Stimulated activated CD4-positive, alpha-beta T cell treated with anti-CD3 and anti-CD28 coated beads, Interleukin-15, amount 100 ng/mL, for 1 hour (primary cell): ENCODE results near the gene HES3.
"Not testable (repeated sequence)": the region's sequence is repeated elsewhere in the genome, so short reads cannot be mapped to it uniquely, and the experiment has no call there.

Experiments used
- DNase-seq, 2 donors: peaks; one replicate each; pipeline ENCODE4 v3.0.0-alpha.2; 2020; ENCODE audit warnings: low read depth in 1 of 2, low spot score in 1 of 2

Gene HES3

DNA sequence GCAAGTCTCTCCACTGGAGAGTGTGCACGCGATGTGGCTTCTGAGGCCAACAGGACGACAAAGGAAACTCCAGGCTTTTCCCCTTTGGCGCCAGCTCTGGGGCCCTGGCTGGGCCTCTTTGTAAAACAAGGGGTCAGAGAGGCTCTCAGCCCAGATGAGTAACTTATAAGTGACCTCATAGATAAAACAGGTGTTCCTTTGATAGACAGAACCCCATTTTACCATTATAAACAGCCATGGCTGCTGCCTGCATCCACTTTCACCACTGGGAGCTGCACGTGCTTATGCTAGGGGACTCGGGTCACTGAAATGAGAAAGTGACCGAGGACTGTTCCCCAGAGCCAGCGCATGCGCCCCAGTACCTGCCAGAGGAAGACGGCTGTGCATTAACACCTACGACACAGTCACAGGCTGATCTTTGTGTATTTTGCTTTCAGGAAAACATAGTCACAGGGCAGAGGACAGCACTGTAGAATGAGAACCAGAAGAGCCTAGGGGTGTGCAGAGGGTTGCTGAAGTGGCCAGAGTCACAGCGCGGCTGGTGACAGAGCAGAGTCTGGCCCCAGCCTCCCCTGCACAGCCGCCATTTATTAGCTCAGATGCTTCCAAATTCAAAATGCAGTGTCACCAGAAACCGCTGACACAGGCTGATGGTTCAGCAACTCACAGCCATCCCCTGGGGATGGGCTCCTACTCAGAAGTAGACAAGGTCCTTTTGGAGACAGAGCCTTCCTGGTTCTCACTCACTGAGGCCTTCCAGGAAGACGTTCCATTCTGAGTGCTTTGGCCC lies 25.4 kb upstream of the HES3 start:
- no peak for DNase-seq

DNA sequence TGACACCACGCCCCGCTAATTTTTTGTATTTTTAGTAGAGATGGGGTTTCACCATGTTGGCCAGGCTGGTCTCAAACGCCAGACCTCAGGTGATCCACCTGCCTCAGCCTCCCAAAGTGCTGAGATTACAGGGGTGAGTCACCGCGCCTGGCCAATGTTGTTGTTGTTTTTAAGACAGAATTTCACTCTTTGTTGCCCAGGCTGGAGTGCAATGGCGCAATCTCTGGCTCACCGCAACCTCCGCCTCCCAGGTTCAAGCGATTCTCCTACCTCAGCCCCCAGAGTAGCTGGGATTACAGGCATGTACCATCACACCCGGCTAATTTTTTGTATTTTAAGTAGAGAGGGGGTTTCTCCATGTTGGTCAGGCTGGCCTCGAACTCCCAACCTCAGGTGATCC lies 24.3 kb upstream of the HES3 start:
- DNase-seq = not testable (repeated sequence)

DNA sequence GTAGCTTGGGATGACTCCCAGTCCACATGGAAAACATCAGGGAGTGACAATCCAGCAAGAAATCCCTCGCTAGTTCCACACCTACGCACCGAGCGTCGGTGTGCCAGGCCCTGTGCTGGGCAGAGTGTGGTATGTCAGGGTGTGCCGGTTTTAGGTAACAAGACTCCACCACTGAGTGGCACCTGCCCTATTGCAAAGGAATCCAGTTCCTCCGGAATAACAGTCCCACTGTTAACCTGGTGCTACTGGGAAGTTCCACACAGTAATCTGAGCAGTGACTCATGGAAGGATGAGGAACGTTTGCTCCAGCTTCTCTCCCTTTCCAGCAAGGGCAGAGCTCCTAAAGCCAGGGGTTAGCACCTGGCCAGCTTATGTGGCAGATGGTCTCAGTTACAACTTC lies 23.7 kb upstream of the HES3 start:
- no peak for DNase-seq

DNA sequence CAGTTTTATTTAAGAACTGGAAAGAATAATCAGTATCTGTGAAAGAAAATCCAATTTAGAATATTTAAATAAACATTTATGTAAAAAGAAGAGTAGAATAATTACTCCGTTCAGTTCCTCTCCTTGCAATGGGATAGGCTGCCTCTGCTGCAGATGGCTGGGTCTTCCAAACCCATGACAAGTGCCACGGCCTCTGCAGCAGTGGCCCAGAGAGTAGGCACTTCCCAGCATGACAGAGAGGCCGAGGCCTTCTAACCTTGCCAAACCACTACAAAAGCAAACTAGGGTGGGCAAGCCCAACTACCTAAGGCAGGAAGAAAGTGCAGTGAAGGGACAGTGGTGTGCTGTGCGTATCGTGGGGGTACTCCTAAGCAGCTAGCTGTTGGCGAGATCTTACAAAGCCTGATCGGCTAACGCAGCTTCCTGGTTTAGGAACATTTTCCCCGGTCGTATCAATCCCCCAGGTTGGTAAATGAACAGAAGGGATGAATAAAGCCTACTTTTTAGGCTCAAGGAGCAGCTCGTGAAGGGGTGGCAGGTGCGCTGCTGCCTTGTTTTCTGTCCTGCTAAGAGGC lies 22.7 kb upstream of the HES3 start:
- no peak for DNase-seq

DNA sequence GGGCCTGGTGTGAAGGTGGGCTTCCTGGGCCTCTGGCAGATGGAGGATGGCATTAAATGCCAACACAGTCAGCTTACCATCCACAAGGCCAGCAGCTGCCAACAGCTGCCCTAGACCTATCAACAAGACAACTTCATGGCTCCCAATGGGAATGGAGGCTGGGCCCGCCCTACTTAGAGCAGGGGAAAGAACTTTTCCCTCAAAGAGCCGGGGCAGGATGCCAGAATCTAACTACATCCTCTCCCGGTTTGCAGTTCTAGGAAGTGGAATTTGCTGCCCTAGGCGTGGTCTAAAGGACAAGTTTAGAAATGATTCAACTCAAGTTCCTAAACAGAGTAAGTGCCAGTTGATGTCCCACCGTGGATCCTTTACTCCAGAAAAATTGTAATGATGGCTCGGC lies 21.3 kb upstream of the HES3 start:
- DNase-seq = no peak

DNA sequence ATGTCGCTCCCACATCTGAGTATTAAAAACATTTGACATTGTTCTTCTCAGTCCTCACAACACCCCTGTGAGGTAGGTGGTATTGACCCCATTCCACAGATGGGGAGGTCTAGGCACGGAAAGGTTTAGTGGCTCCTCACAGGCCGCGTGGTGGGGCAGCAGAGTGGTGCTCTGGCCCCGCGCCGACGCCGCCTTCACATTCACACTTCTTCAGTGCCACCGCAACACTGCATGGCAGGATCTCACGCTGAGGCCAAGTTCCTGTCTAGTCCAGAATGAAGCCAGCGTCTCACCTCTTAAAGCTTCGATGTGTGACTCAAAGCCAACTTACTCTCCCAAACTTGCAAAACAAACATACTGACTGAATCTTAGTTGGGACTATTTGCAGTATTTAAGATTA lies 20.4 kb upstream of the HES3 start:
- no peak for DNase-seq

DNA sequence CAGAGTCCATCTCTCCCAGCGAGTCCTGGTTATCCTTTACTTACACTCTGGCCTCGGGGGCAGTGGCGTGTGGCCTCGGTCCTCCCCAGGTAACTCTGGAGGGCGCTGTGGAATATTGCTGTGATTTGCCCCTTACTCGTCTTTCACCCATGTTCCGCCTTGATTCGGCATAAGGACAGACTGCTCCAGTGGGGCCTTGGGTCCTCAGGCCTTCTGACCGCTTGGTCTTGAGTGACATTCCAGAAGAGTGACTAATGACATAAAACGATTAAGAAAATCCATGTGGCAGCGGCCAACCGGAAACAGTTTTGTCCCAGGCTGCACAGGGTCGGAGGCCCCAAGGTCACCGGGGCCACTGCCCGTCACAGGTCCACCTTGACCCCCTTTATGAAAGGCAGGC lies 19.3 kb upstream of the HES3 start:
- DNase-seq = no peak

DNA sequence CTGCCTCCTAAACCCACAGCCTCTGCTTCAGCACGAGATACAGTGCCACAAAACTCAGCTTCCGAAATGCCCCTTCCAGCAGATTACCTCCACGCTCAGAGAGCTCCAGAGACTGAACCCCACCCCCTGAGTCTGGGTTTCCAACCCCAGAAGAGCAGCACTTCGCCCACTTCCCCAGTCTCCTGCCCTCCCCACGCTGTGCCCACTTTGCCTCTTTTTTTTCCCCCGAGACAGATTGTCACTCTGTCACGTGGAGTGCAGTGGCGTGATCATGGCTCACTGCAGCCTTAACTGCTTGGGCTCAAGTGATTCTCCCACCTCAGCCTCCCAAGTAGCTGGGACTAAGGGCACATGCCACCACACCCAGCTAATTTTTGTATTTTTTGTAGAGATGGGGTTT lies 18.3 kb upstream of the HES3 start:
- DNase-seq = no peak

DNA sequence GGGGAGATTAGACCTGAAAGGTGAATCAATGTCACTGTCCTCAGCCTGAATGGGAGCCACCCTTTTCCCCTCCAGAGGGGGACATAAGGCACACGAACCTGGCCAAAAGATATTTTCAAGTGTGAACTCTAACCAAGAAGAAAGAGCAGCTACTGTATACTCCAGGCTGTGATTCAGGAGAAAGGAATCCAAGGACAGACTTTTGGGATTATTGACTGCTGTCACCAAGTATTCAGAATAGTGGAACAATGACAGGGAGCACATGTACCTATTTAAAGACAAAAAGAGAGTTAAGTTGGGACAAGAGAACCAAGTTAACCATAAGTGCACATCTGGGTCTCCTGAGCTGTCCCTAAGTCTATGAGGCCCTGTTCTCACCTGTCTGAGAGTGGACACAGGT lies 10.6 kb upstream of the HES3 start:
- no peak for DNase-seq

DNA sequence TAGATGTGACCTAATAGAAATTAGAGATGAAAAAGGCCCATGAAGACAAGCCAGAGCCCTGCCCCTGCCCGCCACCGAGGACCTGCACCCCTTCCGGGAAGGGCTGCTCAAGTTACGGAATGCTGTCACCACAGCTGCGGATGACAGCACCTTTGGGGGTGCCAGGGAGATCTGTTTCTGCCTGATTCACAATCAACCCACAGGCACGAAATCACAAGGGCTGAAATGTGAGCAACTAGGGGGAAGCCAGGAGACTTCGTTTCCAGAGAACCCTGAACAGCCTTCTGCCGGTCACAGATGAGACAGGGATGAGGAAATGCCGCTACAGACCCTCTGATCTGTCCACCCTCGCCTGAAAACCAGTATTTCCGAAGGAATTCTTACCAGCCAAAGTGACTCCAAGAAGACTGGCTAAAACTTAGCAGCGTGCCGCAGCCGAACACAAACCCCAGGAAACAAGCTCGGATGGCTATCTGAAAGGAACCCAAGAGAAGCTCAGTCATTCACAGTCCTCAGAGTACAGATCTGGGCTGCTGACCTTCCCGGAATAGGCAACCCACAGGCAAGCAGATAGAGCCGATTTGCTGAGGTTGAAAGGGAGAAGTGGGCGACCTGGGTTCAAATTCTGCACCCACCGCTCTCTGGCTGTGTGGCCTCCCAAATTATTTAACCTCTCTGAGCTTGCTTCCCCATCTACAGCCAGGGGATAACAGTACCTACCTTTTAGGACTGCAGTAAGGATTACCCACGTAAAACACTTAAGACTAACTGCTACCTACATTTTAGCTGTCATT lies 9.3 kb upstream of the HES3 start:
- DNase-seq = no peak

DNA sequence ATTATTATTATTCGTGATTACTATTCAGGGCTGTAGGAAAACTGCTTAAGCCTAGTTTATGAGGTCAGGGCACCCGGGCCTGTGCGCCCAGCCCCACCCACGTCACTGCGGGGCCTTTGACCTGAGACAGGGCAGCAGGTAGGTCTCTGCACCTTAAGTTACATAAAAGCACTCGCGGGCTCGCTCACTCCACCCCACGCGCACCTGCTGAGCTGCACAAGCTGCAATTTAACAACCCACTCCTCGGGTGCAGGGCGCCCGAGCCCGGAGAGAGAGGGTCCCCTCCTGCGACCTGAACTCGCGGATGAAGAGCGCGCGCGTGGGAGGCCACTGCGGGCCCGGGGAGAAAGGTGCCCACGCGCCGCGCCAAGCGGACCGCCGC lies 8.7 kb upstream of the HES3 start:
- DNase-seq = no peak

DNA sequence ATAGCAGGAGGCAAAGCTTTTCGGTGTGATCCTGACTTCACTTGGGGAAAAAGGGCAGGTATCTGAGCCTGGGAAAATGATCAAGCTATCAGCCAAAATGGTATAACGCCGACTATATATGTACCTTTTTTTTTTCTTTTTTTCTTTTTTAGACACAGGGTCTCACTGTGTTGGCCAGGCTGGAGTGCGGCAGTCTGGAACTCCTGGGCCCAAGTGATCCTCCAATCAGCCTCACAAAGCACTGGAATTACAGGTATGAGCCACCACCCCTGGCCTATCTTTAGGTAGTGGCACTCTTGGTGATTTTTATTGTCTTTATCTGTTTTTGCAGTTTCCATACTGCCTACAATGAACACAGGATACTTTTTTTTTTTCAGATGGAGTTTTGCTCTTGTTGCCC lies 6.9 kb upstream of the HES3 start:
- no peak for DNase-seq

DNA sequence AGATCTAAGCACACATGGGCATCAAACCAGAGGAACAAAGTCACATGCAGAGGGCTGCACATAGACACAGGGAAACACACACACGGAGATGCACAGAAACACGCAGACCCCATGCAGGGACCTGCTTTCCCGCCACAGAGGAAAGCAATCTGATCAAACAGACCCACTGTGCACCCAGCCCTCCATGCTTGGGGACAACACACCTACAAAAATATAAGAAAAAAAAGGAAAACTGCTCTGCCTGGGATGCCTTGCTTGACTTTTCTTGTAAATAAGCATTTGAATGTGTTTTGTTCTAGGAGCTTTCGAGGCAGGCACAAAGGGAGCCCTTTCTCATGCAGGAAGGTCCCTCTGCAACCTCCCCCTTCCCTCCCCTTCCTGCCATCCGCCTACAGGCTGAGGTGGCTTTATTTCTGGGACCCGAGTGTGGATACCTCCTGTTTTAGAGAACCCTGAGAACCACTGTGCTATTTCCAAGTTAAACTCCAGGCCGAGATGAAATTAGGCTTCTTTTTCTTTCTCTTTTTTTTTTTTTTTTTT lies 4.7 kb upstream of the HES3 start:
- DNase-seq = no peak

DNA sequence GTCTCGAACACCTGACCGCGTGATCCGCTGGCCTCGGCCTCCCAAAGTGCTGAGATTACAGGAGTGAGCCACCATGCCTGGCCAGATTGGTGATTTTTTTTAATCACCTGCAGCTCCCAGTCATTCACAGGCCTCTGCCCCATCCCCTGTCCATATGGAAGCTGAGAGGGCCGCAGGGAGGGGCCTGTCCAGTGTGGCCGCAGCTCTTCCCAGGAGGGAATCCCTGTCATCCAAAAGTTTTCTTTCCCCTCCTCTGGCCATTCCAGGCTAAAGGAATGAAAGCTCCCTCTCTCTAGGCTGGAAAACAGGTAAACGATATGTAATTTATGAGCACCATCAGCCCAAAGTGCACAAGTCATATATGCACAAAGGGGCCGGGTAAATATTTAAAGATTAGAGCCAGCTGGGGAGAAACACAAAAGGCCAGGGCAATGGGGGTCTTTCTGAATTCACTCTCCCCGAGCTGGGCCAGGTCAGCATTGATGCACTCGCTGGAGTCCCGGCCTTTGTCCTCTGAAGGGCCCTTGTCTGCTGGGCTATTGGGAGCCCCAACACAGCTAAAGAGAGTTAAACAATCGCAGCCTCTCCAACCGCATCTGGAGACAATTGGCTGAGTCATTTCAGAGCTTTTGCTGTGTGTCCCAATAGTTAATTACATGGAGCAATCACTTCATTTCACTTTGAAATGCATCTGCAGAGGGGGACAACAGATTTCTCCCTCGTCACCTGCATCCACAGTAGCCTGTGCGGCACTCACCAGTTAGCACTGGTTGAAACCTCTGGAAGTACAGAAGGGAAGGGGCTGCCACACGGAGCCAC lies 3.8 kb upstream of the HES3 start:
- DNase-seq = no peak

DNA sequence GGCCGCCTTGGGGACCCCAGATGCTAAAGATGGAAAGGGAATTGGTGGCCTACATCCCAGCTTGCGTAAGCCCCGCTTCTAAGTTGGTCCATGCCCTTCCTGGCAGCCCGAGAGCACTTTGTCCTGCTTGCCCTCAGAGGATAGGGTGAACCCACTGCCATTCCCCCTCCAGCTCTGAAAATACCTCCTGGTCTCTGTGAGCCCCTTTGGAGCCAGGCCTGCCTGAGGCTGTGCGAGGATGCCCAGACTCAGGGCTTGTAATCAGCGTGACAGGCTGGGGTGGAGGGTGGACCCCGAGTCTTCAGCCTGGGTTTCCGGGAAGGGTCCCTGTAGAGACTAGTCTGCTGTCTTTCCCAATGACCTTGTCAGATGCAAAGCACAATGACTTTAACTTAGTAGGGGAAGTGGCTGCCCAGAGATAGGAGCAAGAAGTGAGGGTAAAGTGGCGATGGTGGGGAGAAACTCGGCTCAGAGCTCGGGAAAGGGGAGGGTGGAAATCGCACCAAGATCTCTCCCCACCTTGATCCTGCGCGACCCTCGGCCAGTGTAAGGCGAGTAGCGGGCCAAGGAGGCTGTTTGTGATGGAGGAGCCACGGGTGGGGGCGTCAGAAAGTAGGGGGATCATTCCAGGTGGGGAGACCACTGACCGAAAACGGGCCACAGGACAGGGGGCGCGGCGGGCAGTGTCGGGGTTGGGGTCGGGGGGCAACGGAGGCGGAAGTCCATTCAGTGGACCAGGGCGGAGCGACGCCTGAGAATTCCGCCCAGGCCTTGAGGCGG lies 2.7 kb upstream of the HES3 start:
- no peak for DNase-seq

DNA sequence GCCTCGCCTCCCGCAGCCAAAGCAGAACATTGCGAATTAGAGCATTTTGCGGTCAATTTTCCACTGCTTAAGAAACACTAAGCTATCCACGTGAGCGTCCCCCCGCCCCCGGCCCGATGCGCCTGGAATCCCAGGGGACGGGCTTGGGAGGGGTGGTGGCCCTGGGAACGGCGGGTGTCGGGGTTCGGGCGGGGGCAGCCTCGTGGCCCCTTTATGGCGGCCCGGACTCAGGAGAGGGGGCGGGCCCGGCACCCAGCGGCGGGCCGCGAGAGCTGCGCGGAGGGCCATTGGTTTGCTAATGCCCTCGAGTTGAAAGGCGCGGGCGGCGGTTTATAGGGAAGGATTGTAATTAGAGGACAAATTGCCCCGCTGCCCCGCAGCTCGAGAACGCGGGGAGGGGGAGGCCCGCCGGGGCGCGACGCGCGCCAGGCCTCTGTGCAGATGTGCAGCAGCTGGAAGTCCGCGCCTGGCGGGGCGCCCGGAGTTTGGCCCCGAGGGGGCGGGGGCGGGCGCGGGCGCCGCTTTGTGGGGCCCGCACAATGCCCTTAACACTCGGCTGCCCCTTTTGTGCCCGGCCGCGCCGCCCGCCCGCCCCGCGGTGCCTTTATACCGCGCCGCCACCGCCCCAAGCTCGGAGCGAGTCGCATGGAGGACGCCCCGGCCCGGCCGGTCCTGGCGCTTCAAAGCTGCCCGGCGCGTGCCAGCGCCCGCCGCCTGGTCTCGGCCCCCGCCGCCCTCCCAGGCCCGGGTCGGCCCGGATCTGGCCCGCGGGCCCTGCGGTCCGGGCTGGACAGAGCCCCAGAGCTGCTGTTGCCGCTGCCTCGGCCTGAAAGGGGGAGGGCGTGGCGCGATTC lies 1.9 kb upstream of the HES3 start:
- no peak for DNase-seq

DNA sequence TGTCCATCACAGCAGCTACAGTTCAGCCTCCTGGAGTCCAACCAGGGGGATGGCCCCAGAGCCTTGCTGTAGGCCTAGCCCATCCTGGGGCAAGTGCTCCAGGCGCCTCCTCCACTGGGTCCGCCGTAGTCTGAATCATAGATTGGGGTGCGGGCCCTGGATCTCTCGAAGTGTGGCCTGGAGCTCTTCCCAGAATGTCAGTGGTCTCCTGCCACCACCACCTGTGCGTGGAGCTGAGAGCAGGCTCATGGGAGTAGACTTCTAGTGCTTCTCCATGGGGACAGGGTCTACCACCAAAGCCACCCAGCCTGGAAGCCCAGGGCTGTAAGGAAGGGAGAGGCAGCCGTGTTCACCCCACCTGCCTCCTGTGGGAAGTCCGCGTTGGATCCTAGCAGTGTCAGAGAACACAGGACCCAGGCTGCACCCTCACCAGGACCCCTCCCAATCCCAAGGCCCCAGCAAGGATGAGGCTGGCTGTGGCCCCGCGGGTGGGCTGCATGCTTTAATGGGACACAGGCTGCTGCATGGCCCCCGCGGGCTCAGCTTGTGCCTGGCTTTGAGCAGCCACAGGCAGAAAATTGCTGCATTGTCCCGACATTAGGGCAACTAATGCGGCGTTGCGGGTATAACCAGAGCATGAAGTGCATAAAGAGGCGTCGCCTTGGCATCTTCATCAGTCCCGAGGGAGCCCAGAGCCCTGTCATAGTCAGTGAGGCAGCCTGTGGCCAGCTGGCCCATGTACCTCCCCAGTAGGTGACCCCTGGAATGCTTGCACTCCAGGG lies 735 bp upstream of the HES3 start:
- DNase-seq = no peak

DNA sequence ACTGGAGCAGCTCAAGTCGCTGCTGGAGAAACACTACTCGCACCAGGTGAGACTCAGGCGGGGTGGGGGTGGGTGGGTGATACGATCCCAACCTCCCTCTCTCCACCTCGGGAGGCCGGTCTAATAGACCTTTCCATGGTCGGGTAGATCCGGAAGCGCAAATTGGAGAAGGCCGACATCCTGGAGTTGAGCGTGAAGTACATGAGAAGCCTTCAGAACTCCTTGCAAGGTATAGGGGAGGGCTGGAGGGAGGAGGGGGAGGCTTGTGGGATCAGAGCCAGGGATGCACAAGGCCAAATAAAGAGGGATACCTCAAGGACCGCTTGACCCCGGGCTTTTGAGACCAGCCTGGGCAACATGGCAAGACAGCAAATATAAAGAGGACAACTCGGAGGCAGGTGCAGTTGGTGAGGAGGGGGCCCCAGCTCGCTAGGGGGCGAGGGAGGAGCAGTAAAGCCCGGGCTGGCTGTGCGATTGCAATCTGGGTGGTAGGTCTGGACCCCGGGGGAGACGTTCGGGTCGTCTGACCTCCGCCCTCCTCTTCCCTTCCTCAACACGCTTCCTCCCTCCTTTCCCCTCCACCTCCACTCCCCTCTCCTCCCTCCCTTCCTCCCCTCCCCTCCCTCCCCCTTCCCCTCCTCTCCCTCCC lies 546 bp downstream of the HES3 start:
- no peak for DNase-seq
